ENCODE measurements around the gene PPP1R2C. TPM values are rescaled to one million over a fixed set of nuclear protein-coding genes. Genes with fewer than 3 reads are reported as not detected.

PPP1R2C gene
- total and polyA plus RNA-seq, 2 of the 8 experiments (the other 6 are each of a cell fraction or from before 2014, with no cell fraction given): not detected

DNA sequence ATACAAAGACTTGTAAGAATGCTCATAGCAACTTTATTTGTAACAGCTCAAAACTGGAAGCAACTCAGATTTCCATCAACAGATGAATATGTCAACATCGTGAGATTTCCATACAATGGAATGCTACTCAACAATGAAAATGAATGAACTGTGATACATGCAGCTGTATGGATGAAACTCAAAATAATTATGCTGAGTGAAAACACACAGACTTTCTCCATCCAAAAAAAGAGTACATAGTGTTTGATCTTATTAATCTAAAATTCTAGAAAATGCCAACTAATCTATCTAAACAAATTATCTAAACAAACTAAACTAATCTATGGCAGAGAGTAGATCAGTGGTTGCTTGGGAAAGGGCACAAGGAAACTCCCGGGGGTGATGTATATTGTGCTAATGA lies 42.7 kb downstream of the PPP1R2C start:
- no peaks in the 10 kb centered on the region for H3K23me2 ChIP-seq (ENCODE audit: low read depth, low read length)
- FAIRE-seq (peak; percentile 52), DNase-seq (ENCODE audit: low read depth in 1 of 2, low spot score in 2 of 2) (no peak)
- TF ChIP-seq KDM5A (IDR thresholded peaks at IDR 0.05; ENCODE audit: low read length) (no peak), POU5F1 (IDR thresholded peaks at IDR 0.05; ENCODE audit: low read depth, low read length) (no peak), HDAC2 (IDR thresholded peaks at IDR 0.05; ENCODE audit: borderline replicate concordance in 1 of 2, low read depth in 2 of 2, low read length in 2 of 2) (no peak), ASH2L (IDR thresholded peaks at IDR 0.05; ENCODE audit: low read length) (no peak), YY1 (IDR thresholded peaks at IDR 0.05; ENCODE audit: low read depth, low read length) (no peak), SIN3A (conservative IDR thresholded peaks at IDR 0.05 in 1 of 2, IDR thresholded peaks at IDR 0.05 in 1 of 2; ENCODE audit: low read depth in 1 of 2, low read length in 2 of 2) (no peak), EP300 (IDR thresholded peaks at IDR 0.05; ENCODE audit: borderline replicate concordance in 1 of 2, low read depth in 2 of 2, low read length in 2 of 2) (no peak)
- TF ChIP-seq, protein P1, sequence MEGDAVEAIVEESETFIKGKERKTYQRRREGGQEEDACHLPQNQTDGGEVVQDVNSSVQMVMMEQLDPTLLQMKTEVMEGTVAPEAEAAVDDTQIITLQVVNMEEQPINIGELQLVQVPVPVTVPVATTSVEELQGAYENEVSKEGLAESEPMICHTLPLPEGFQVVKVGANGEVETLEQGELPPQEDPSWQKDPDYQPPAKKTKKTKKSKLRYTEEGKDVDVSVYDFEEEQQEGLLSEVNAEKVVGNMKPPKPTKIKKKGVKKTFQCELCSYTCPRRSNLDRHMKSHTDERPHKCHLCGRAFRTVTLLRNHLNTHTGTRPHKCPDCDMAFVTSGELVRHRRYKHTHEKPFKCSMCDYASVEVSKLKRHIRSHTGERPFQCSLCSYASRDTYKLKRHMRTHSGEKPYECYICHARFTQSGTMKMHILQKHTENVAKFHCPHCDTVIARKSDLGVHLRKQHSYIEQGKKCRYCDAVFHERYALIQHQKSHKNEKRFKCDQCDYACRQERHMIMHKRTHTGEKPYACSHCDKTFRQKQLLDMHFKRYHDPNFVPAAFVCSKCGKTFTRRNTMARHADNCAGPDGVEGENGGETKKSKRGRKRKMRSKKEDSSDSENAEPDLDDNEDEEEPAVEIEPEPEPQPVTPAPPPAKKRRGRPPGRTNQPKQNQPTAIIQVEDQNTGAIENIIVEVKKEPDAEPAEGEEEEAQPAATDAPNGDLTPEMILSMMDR (IDR thresholded peaks at IDR 0.05; ENCODE audit: control extremely low read depth in 1 of 3, insufficient read depth in 1 of 3, low read depth in 1 of 3, low read length in 3 of 3): no peak
- 96% methylated on average over 2 of the region's 2 CpGs; no CpG with 5 or more reads in 1 of the 2 experiments for WGBS, 2 experiments (ENCODE audit: extremely low coverage in 1 of 2, insufficient coverage in 1 of 2, insufficient read length in 1 of 2, insufficient replicate concordance in 2 of 2, low coverage in 1 of 2, low lambda C conversion rate in 2 of 2, missing lambda C conversion rate in 1 of 2)
- no peak overlapping the region for H2BK12ac ChIP-seq (ENCODE audit: low read depth, low read length)
- H3K4me2 ChIP-seq (ENCODE audit: insufficient read depth in 1 of 2, low read depth in 2 of 2, low read length in 2 of 2): no peak overlapping the region
- H3K9me3 ChIP-seq (ENCODE audit: insufficient read depth in 2 of 2, low read depth in 1 of 2, low read length in 1 of 2): no peaks in the 10 kb centered on the region
- no peak overlapping the region for H3K9ac ChIP-seq (replicated peaks in 1 of 4; ENCODE audit: extremely low read depth in 1 of 4, low read depth in 3 of 4, low read length in 3 of 4)
- H3K18ac ChIP-seq (ENCODE audit: extremely low read depth, low read length): no peak overlapping the region
- H3K79me1 ChIP-seq (ENCODE audit: low read depth, low read length): no peaks in the 10 kb centered on the region
- no peak overlapping the region for H4K91ac ChIP-seq (replicated peaks; ENCODE audit: insufficient read length, low read length)
- H4K20me1 ChIP-seq (replicated peaks in 1 of 2; ENCODE audit: control insufficient read depth in 1 of 2, insufficient read depth in 2 of 2, low read length in 2 of 2): no peaks in the 10 kb centered on the region
- H2BK120ac ChIP-seq (replicated peaks; ENCODE audit: low read depth, low read length): no peak overlapping the region
- H2BK5ac ChIP-seq (ENCODE audit: low read depth, low read length): no peak overlapping the region
- no peak overlapping the region for H3K23ac ChIP-seq (ENCODE audit: insufficient read length)
- H3K56ac ChIP-seq (replicated peaks; ENCODE audit: insufficient read length, low read depth, low read length): no peak overlapping the region
- no peak overlapping the region for H2BK20ac ChIP-seq (ENCODE audit: low read length)
- H3K14ac ChIP-seq (ENCODE audit: insufficient read length): no peak overlapping the region
- ChIA-PET CTCF (ENCODE audit: partially characterized antibody) (no interaction called here), POLR2A (ENCODE audit: partially characterized antibody) (no interaction called here)
- H3K4ac ChIP-seq (replicated peaks; ENCODE audit: insufficient read length, low read depth, low read length): no peak overlapping the region
- H3K27ac ChIP-seq (ENCODE audit: low read depth, low read length): no peak overlapping the region
- H3K4me3 ChIP-seq (ENCODE audit: extremely low read depth in 1 of 4, insufficient read depth in 2 of 4, low read depth in 3 of 4, low read length in 4 of 4): no peak overlapping the region
- H3K27me3 ChIP-seq (replicated peaks in 1 of 4; ENCODE audit: control insufficient read depth in 3 of 4, extremely low read depth in 1 of 4, insufficient read depth in 3 of 4, low read length in 3 of 4): no peaks in the 10 kb centered on the region
- no peak overlapping the region for H2BK15ac ChIP-seq (ENCODE audit: low read length)
- no peak overlapping the region for H4K5ac ChIP-seq (ENCODE audit: insufficient read length, low read depth, low read length)
- H2AK5ac ChIP-seq (ENCODE audit: low read depth, low read length): no peak overlapping the region
- H3K36me3 ChIP-seq (ENCODE audit: control insufficient read depth in 2 of 4, insufficient read depth in 4 of 4, low read length in 3 of 4): no peaks in the 10 kb centered on the region
- H3K79me2 ChIP-seq (ENCODE audit: control insufficient read depth in 1 of 2, insufficient read depth in 2 of 2, low read length in 2 of 2): no peaks in the 10 kb centered on the region
- no peaks in the 10 kb centered on the region for H3K4me1 ChIP-seq (replicated peaks in 1 of 4; ENCODE audit: control insufficient read depth in 3 of 4, insufficient read depth in 4 of 4, low read length in 3 of 4)
- H4K8ac ChIP-seq (ENCODE audit: extremely low read depth, insufficient read depth, low read length): no peak overlapping the region
- no peak overlapping the region for H2AFZ ChIP-seq (ENCODE audit: low read length)
